T-helper 2 cell treated with Interferon-gamma antibody and Interleukin-4, amounts not matched to agents 100 ng/mL and 5 ng/mL, for 36 hours (primary cell): ENCODE measurements around the gene LGR4. TPM values are rescaled to one million over a fixed set of nuclear protein-coding genes. Genes with fewer than 3 reads are reported as not detected.

Experiments
- total RNA-seq: library from RNA; stranded (reverse); gene quantifications from 2 replicates; pipeline ENCODE4 v1.2.3, GENCODE V29; 2022

Gene LGR4
- total RNA-seq, 1 donor from 2014 or later: 0.11 TPM

Other genes starting within 250 kb of the LGR4 start
- 13.0 and 13.5 TPM in 2 replicates for gene CCDC34, start 109.6 kb downstream of the LGR4 start, total RNA-seq
- gene LIN7C, start 34.0 kb upstream of the LGR4 start, total RNA-seq: 23.7 and 23.8 TPM in 2 replicates
- not detected in 2 replicates for gene BDNF, start 227.7 kb upstream of the LGR4 start, total RNA-seq